Smooth muscle cell (in vitro differentiated cells): ENCODE measurements around the gene HOXB7. TPM values are rescaled to one million over a fixed set of nuclear protein-coding genes. Genes with fewer than 3 reads are reported as not detected.

Experiments
- DNase-seq: peaks from one replicate; lab custom pipeline; 2025; ENCODE audit not compliant: unreplicated experiment; lab: John Stamatoyannopoulos, UW
- H2AFZ ChIP-seq: fragments of 200-600 bp; sonication (generic); 2 replicates; pipeline ENCODE4 v1.6.0; 2016; ENCODE audit warnings: antibody characterized with exemption, low read depth, mild to moderate bottlenecking
- H3F3A ChIP-seq: fragments of 200-600 bp; sonication (generic); 2 replicates; pipeline ENCODE4 v1.6.0; 2017; ENCODE audit warnings: antibody characterized with exemption, low read depth
- H3K27ac ChIP-seq: fragments of 200-600 bp; sonication (generic); 2 replicates; pipeline ENCODE4 v1.5.1; 2016; ENCODE audit warnings: low read depth, mild to moderate bottlenecking
- H3K27me3 ChIP-seq: fragments of 200-600 bp; sonication (generic); 2 replicates; pipeline ENCODE4 v1.6.1; 2016; ENCODE audit warnings: low read depth, mild to moderate bottlenecking
- H3K36me3 ChIP-seq: fragments of 200-600 bp; sonication (generic); 2 replicates; pipeline ENCODE4 v1.5.1; 2016; ENCODE audit warnings: low read depth
- H3K4me1 ChIP-seq: fragments of 200-600 bp; sonication (generic); 2 replicates; pipeline ENCODE4 v1.5.1; 2016; ENCODE audit warnings: low read depth
- H3K4me2 ChIP-seq: fragments of 200-600 bp; sonication (generic); 2 replicates; pipeline ENCODE4 v1.6.0; 2016; ENCODE audit warnings: mild to moderate bottlenecking
- H3K4me3 ChIP-seq: fragments of 200-600 bp; sonication (generic); 2 replicates; pipeline ENCODE4 v1.5.1; 2016; ENCODE audit warnings: mild to moderate bottlenecking
- H3K79me2 ChIP-seq: fragments of 200-600 bp; sonication (generic); 2 replicates; pipeline ENCODE4 v1.6.0; 2016; ENCODE audit warnings: low read depth, mild to moderate bottlenecking
- H3K9ac ChIP-seq: fragments of 200-600 bp; sonication (generic); 2 replicates; pipeline ENCODE4 v1.6.0; 2016; ENCODE audit warnings: low read depth
- H3K9me3 ChIP-seq: fragments of 200-600 bp; sonication (generic); replicated peaks from 2 replicates; pipeline ENCODE4 v1.5.1; 2016; ENCODE audit warnings: low read depth
- H4K20me1 ChIP-seq: fragments of 200-600 bp; sonication (generic); 2 replicates; pipeline ENCODE4 v1.6.0; 2016; ENCODE audit warnings: low read depth
- WGBS: methylation state at CpG from one replicate; pipeline ENCODE4 v1.1.7; 2016; ENCODE audit warnings: low lambda C conversion rate; 5-methylcytosine and 5-hydroxymethylcytosine counted together
- polyA plus RNA-seq: library from polyadenylated mRNA; unstranded; fragments of >200 nt; fragmentation: Nextera tagmentation; extraction: Ambion mirVana; gene quantifications from 2 replicates; pipeline ENCODE4 v1.2.1, GENCODE V29; 2016
- total RNA-seq: library from RNA; depleted of rRNA; stranded (reverse); fragments of >200 nt; gene quantifications from 2 replicates; pipeline ENCODE4 v1.2.3, GENCODE V29; 2014
- TF ChIP-seq, protein P1 (sequence below): fragments of 200-600 bp; sonication (generic); IDR thresholded peaks from 2 replicates; pipeline ENCODE4 v1.5.1; 2017; ENCODE audit warnings: borderline replicate concordance, mild to moderate bottlenecking, antibody characterized with exemption; ENCODE audit not compliant: insufficient read depth, poor library complexity, severe bottlenecking

Gene HOXB7
- total and polyA plus RNA-seq, 2 experiments from 2014 or later = 16.1 to 29.7 TPM

DNA sequence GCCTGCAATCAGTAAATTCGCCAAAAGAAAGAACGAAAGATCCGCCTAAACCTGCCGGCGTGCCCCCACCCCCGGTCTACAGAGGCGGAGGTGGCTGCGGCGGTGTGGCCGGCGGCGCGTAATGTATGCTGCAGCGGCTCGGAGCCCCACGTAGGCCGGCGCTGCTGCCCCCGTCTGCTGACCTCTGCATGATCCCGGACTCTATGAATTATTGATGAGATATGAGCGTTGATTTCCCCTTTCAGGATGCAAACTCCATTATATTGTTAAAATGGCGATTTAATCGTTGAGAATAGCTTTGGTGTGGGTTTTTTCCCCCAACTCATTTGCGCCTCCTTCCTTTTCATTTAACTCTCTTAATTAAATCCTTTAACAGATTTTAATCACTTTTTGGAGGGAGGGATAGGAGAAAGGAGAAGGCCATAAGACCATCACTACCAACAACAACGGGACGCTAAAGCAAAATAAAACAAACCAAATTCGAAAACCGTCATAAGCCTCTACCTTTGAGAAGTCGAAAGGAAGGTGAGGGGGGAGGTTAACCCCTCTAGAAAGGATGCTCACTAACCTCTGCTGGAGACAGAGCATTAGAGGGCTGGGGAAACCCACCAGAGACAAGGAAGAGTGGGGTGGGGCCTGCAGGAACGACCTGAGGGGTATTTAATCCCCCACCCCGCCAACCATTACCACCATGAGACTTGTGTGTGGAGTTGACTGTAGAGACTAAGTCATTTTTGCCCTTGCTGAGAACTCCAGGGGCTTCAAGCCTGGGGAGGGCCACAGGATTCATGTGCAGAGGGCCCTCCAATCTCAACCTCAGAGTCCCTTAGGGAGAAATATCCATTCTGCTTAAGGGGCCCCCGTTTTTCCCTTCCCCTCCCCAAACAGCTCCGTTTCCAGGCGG, 24.2 kb downstream of the HOXB7 start:
- Histone ChIP-seq H3F3A (no peaks in the 10 kb centered on the region), H3K4me2 (peak overlapping the region; percentile 86), H3K9ac (no peak overlapping the region), H3K27ac (peak overlapping the region; percentile 1), H3K9me3 (no peaks in the 10 kb centered on the region), H3K27me3 (peaks cover 77% of the 10 kb centered on the region), H3K4me1 (no peaks in the 10 kb centered on the region), H4K20me1 (peaks cover 99% of the 10 kb centered on the region), H3K36me3 (no peaks in the 10 kb centered on the region), H3K79me2 (peaks cover 70% of the 10 kb centered on the region), H2AFZ (no peak overlapping the region), H3K4me3 (peak overlapping the region; percentile 58)
- 19% methylated on average over 34 of the region's 34 CpGs for WGBS
- TF ChIP-seq, protein P1, sequence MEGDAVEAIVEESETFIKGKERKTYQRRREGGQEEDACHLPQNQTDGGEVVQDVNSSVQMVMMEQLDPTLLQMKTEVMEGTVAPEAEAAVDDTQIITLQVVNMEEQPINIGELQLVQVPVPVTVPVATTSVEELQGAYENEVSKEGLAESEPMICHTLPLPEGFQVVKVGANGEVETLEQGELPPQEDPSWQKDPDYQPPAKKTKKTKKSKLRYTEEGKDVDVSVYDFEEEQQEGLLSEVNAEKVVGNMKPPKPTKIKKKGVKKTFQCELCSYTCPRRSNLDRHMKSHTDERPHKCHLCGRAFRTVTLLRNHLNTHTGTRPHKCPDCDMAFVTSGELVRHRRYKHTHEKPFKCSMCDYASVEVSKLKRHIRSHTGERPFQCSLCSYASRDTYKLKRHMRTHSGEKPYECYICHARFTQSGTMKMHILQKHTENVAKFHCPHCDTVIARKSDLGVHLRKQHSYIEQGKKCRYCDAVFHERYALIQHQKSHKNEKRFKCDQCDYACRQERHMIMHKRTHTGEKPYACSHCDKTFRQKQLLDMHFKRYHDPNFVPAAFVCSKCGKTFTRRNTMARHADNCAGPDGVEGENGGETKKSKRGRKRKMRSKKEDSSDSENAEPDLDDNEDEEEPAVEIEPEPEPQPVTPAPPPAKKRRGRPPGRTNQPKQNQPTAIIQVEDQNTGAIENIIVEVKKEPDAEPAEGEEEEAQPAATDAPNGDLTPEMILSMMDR = no peak
- no peak for DNase-seq

GRCh38 chr17:48584223-48584741, 26.5 kb downstream of the HOXB7 start:
- Histone ChIP-seq H3K9me3 (no peaks in the 10 kb centered on the region), H3K4me1 (no peaks in the 10 kb centered on the region), H3K4me3 (no peak overlapping the region), H3F3A (no peaks in the 10 kb centered on the region), H3K27ac (no peak overlapping the region), H2AFZ (no peak overlapping the region), H4K20me1 (peaks cover 99% of the 10 kb centered on the region), H3K27me3 (peaks cover 87% of the 10 kb centered on the region), H3K9ac (no peak overlapping the region), H3K4me2 (peak overlapping the region; percentile 86), H3K79me2 (peaks cover 69% of the 10 kb centered on the region), H3K36me3 (no peaks in the 10 kb centered on the region)
- 52% methylated on average over 2 of the region's 2 CpGs for WGBS
- TF ChIP-seq, protein P1 = no peak
- no peak for DNase-seq

DNA sequence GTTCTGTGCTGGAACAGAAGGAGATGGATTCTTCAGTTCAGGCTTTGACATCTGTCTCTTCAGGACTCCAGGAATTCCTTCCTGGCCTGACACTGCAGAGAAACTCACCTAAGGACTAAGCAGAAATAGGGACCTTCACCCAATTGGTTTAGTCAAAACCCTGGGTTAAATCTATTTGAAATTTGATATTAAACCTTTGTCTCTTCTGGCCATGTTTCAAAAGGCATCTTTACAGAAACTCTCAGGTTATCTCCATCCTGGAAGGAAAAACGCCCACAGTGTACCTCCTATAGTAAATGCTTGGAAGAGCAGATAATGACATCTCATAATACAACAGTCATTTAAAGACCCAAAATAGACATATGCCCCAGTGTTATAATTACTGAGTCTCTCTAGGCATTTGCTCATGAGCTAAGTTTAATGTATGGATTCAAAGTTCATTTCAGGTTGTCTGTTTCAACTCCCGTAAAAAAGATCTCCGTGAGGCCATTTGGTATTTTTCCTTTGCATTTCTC, 27.1 kb downstream of the HOXB7 start:
- Histone ChIP-seq H3K4me1 (no peaks in the 10 kb centered on the region), H3K9me3 (no peaks in the 10 kb centered on the region), H3K36me3 (no peaks in the 10 kb centered on the region), H3K4me2 (no peak overlapping the region), H3K27ac (no peak overlapping the region), H2AFZ (no peak overlapping the region), H3K4me3 (no peak overlapping the region), H3K27me3 (peaks cover 87% of the 10 kb centered on the region), H3F3A (no peaks in the 10 kb centered on the region), H3K79me2 (peaks cover 64% of the 10 kb centered on the region), H3K9ac (no peak overlapping the region), H4K20me1 (peaks cover 99% of the 10 kb centered on the region)
- no peak for DNase-seq
- 79% methylated on average over 3 of the region's 3 CpGs for WGBS
- TF ChIP-seq, protein P1 = no peak
